Lung (tissue), 12 donors: Measurements from ENCODE around the gene IL1RAPL1. TPM values are rescaled to one million over a fixed set of nuclear protein-coding genes. Genes with fewer than 3 reads are reported as not detected.
"Not testable (repeated sequence)": the region's sequence is repeated elsewhere in the genome, so short reads cannot be mapped to it uniquely, and the experiment has no call there.

Experiments
- ATAC-seq: fragments of 200-7000 bp; cut with Tn5 transposase; one replicate; pipeline ENCODE4 v1.9.1; 2020; ENCODE audit warnings: moderate number of reproducible peaks; ENCODE audit not compliant: insufficient read depth, low FRiP score
- DNase-seq, 3 donors: peaks; one replicate each; pipeline ENCODE4 v3.0.0-alpha.2; 2013 to 2017
- H3K27ac ChIP-seq, 2 donors: one replicate each; pipeline ENCODE4 v1.5.1; 2013; ENCODE audit warnings: mild to moderate bottlenecking in 2 of 2, moderate library complexity in 2 of 2, control low read depth in 1 of 2, inconsistent platforms in 1 of 2, low read depth in 1 of 2, low read length in 1 of 2
- H3K27me3 ChIP-seq, 3 donors: one replicate each; pipeline ENCODE4 v1.5.1; 2013; ENCODE audit warnings: low read length in 2 of 3; ENCODE audit not compliant: control insufficient read depth in 3 of 3, insufficient read depth in 3 of 3
- H3K36me3 ChIP-seq, 4 donors: one replicate each; pipeline ENCODE4 v1.5.1; 2013; ENCODE audit warnings: low read length in 4 of 4, mild to moderate bottlenecking in 1 of 4, moderate library complexity in 1 of 4; ENCODE audit not compliant: control insufficient read depth in 4 of 4, insufficient read depth in 4 of 4
- H3K4me1 ChIP-seq, 5 donors: one replicate each; pipeline ENCODE4 v1.5.1; 2013; ENCODE audit warnings: low read length in 5 of 5, mild to moderate bottlenecking in 2 of 5, moderate library complexity in 1 of 5; ENCODE audit not compliant: control insufficient read depth in 5 of 5, insufficient read depth in 5 of 5
- H3K4me3 ChIP-seq: one replicate; pipeline ENCODE4 v1.5.1; 2013; ENCODE audit warnings: mild to moderate bottlenecking, control low read depth, moderate library complexity
- H3K9ac ChIP-seq, 2 donors: one replicate each; pipeline ENCODE4 v1.5.1; 2013; ENCODE audit warnings: low read length in 2 of 2, control low read depth in 1 of 2; ENCODE audit not compliant: insufficient read depth in 1 of 2
- H3K9me3 ChIP-seq, 4 donors: one replicate each; pipeline ENCODE4 v1.5.1; 2013; ENCODE audit warnings: low read length in 3 of 4, mild to moderate bottlenecking in 1 of 4, moderate library complexity in 1 of 4; ENCODE audit not compliant: control insufficient read depth in 4 of 4, insufficient read depth in 3 of 4
- CTCF ChIP-seq: IDR thresholded peaks from 2 replicates; pipeline ENCODE4 v1.5.1; 2012; ENCODE audit warnings: mild to moderate bottlenecking; ENCODE audit errors: control extremely low read depth, extremely low read depth
- WGBS, 2 donors: extraction: QIAGEN DNeasy Blood & Tissue Kit; methylation state at CpG; one replicate each; pipeline ENCODE4 v1.1.7; 2013; 5-methylcytosine and 5-hydroxymethylcytosine counted together
- polyA plus RNA-seq, 2 donors: library from polyadenylated mRNA; stranded (reverse); fragments of 200-250 nt; gene quantifications; one replicate each; pipeline ENCODE4 v1.2.1, GENCODE V29; 2013
- total RNA-seq, 2 donors: library from RNA; depleted of rRNA in 1 of 2; stranded (reverse); fragments of >200 nt in 1 of 2; gene quantifications; one replicate each; pipeline ENCODE4 v1.2.1, GENCODE V29; 2014 to 2021
- donor health status: control.
- donor health status: control.
- donor health status: Bipolar disorder and iron deficiency.
- donor health status: healthy.
- donor health status: DM: yes; HTN: yes; CAD: no.

Gene IL1RAPL1
- total and polyA plus RNA-seq, 4 donors: 2.2 TPM; not detected in 3

GRCh38 chrX:28756175-28756574 lies 168.9 kb downstream of the IL1RAPL1 start:
- WGBS, 2 donors: 36 to 50% methylated on average over 2 of the region's 2 CpGs
- peaks cover 0 to 2% (median 0%) of the 10 kb centered on the region in 4 donors for H3K9me3 ChIP-seq
- H3K9ac ChIP-seq: no peak overlapping the region
- TF ChIP-seq CTCF: no peak
- no peak overlapping the region for H3K4me3 ChIP-seq
- H3K27me3 ChIP-seq: peaks cover 0 to 3% (median 0%) of the 10 kb centered on the region in 3 donors
- no peak overlapping the region for H3K27ac ChIP-seq
- H3K36me3 ChIP-seq: no peaks in the 10 kb centered on the region
- DNase-seq: no peak
- peaks cover 0 to 4% (median 0%) of the 10 kb centered on the region in 5 donors for H3K4me1 ChIP-seq
- ATAC-seq: no peak

- no peak overlapping the region for H3K4me3 ChIP-seq
- no peak for ATAC-seq
- H3K9ac ChIP-seq: no peak overlapping the region
- H3K4me1 ChIP-seq: peaks cover 0 to 4% (median 0%) of the 10 kb centered on the region in 5 donors
- H3K9me3 ChIP-seq: peaks cover 0 to 2% (median 0%) of the 10 kb centered on the region in 4 donors
- H3K27me3 ChIP-seq: peaks cover 0 to 3% (median 0%) of the 10 kb centered on the region in 3 donors
- no peak for TF ChIP-seq CTCF
- H3K36me3 ChIP-seq: no peaks in the 10 kb centered on the region
- no peak overlapping the region for H3K27ac ChIP-seq
- DNase-seq: peak in 2 of 3 donors; percentile 3 to 20
Observed at GRCh38 chrX:28756647-28757046, 169.4 kb downstream of the IL1RAPL1 start.

DNA sequence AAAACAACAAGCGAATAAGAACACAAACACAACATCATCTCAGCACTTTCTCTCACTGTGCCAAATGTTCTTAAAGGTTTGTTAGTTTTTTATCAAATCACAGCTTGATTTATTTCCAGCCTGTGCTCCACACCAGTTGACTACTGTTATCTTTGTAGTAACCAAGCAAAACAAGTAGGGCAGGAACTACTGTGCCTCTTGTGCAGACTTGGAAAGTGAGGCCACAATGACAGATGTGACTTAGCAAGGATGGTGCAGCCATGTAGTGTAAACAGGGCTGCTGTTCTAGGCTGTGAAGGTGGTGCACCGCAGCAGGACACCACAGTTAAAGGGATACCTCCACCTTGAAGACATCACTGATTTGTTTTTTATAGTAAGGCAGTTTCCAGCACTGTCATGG lies 170.0 kb downstream of the IL1RAPL1 start:
- 74 to 95% methylated on average over 2 of the region's 2 CpGs for WGBS, 2 donors
- ATAC-seq (no peak), DNase-seq (no peak)
- no peak overlapping the region for H3K4me3 ChIP-seq
- no peak overlapping the region for H3K9ac ChIP-seq
- H3K9me3 ChIP-seq: peaks cover 0 to 2% (median 0%) of the 10 kb centered on the region in 4 donors
- no peak overlapping the region for H3K27ac ChIP-seq
- no peaks in the 10 kb centered on the region for H3K36me3 ChIP-seq
- TF ChIP-seq CTCF: no peak
- peaks cover 0 to 3% (median 0%) of the 10 kb centered on the region in 3 donors for H3K27me3 ChIP-seq
- H3K4me1 ChIP-seq: peaks cover 0 to 4% (median 0%) of the 10 kb centered on the region in 5 donors

GRCh38 chrX:28766561-28766960 lies 179.3 kb downstream of the IL1RAPL1 start:
- not testable (repeated sequence) for H3K27ac ChIP-seq, H3K27me3 ChIP-seq, H3K9ac ChIP-seq, H3K36me3 ChIP-seq, DNase-seq, ATAC-seq, H3K4me1 ChIP-seq, H3K9me3 ChIP-seq, H3K4me3 ChIP-seq
- 82 to 83% methylated on average over 2 of the region's 2 CpGs for WGBS, 2 donors
